Endothelial cell of umbilical vein (primary cell): Measurements from ENCODE around the gene TOX2. TPM values are rescaled to one million over a fixed set of nuclear protein-coding genes. Genes with fewer than 3 reads are reported as not detected.

ENCODE experiments used
- BruUV-seq: library from RNA; stranded (reverse); fragments of 400-500 nt; replicated peaks from 2 replicates; lab custom pipeline; 2021; lab: Mats Ljungman, UMichigan
- CTCF ChIA-PET: fragments of 300-600, 350-600 bp; sonication (Branson Sonifier 250); formaldehyde crosslinking; loops from one replicate; lab custom pipeline; 2021; ENCODE audit warnings: antibody characterized with exemption, inconsistent platforms; lab: Charles Lee
- POLR2A ChIA-PET: fragments of 300-600, 350-600 bp; sonication (Branson Sonifier 250); formaldehyde crosslinking; loops from one replicate; lab custom pipeline; 2021; ENCODE audit warnings: antibody characterized with exemption, inconsistent platforms; lab: Charles Lee
- DNase-seq: peaks from one replicate; pipeline ENCODE4 v3.0.0-alpha.2; 2011; ENCODE audit warnings: low read depth, low spot score
- FAIRE-seq: peaks from 2 replicates; lab custom pipeline; 2011; peaks lifted over from hg19 to GRCh38; lab: Jason Lieb, UNC
- H2AFZ ChIP-seq: 2 replicates; pipeline ENCODE4 v1.6.0; 2012; ENCODE audit warnings: low read depth, low read length, control low read depth, inconsistent platforms
- H3K27ac ChIP-seq: 2 replicates; pipeline ENCODE4 v1.5.1; 2011; ENCODE audit warnings: low read depth, mild to moderate bottlenecking, control low read depth, low read length, moderate library complexity; ENCODE audit not compliant: insufficient read depth
- H3K27me3 ChIP-seq, 2 experiments: 2 replicates each; pipeline versions ENCODE4 v1.6.0 to v1.6.1; 2011; ENCODE audit warnings: low read length in 2 of 2, mixed read lengths in 1 of 2; ENCODE audit not compliant: control insufficient read depth in 2 of 2, insufficient read depth in 2 of 2
- H3K36me3 ChIP-seq, 2 experiments: 2 replicates in 1 of 2; 3 replicates in 1 of 2; pipeline ENCODE4 v1.5.1; 2011; ENCODE audit warnings: low read length in 2 of 2, mild to moderate bottlenecking in 1 of 2, moderate library complexity in 1 of 2; ENCODE audit not compliant: control insufficient read depth in 2 of 2, insufficient read depth in 2 of 2; ENCODE audit errors: extremely low read depth in 1 of 2
- H3K4me1 ChIP-seq: 3 replicates; pipeline ENCODE4 v1.5.1; 2011; ENCODE audit warnings: mild to moderate bottlenecking, low read length; ENCODE audit not compliant: control insufficient read depth, insufficient read depth; ENCODE audit errors: extremely low read depth
- H3K4me2 ChIP-seq: 2 replicates; pipeline ENCODE4 v1.6.1; 2011; ENCODE audit warnings: low read length, control low read depth, mixed read lengths; ENCODE audit not compliant: insufficient read depth
- H3K4me3 ChIP-seq, 3 experiments: fragments of 200-600 bp in 1 of 3; sonication (generic), shearing (Covaris generic) in 1 of 3; replicated peaks in 1 of 3; 2 replicates each; pipeline ENCODE4 v1.5.1; 2011 to 2016; ENCODE audit warnings: control low read depth in 3 of 3, low read length in 3 of 3, mild to moderate bottlenecking in 2 of 3, inconsistent platforms in 1 of 3, low read depth in 1 of 3, moderate library complexity in 1 of 3; ENCODE audit not compliant: insufficient read depth in 1 of 3
- H3K79me2 ChIP-seq: 2 replicates; pipeline ENCODE4 v1.6.0; 2012; ENCODE audit warnings: low read length, inconsistent platforms; ENCODE audit not compliant: control insufficient read depth, insufficient read depth
- H3K9ac ChIP-seq: replicated peaks from 2 replicates; pipeline ENCODE3; 2011; ENCODE audit warnings: low read length, control low read depth; ENCODE audit not compliant: insufficient read depth; ENCODE audit errors: extremely low read depth
- H3K9me1 ChIP-seq: replicated peaks from 3 replicates; pipeline ENCODE4 v1.6.0; 2011; ENCODE audit warnings: mild to moderate bottlenecking, low read length; ENCODE audit not compliant: control insufficient read depth, insufficient read depth; ENCODE audit errors: extremely low read depth
- H3K9me3 ChIP-seq: replicated peaks from 2 replicates; pipeline ENCODE4 v1.5.1; 2012; ENCODE audit warnings: low read length, inconsistent platforms; ENCODE audit not compliant: control insufficient read depth, insufficient read depth
- H4K20me1 ChIP-seq: replicated peaks from 2 replicates; pipeline ENCODE3; 2011; ENCODE audit warnings: mild to moderate bottlenecking, low read length; ENCODE audit not compliant: control insufficient read depth, insufficient read depth; ENCODE audit errors: extremely low read depth
- EZH2 ChIP-seq: IDR thresholded peaks from 2 replicates; pipeline ENCODE4 v1.6.1; 2012; ENCODE audit warnings: borderline replicate concordance, low read depth, mild to moderate bottlenecking, moderate library complexity, low read length, inconsistent platforms; ENCODE audit not compliant: severe bottlenecking
- FOS ChIP-seq: IDR thresholded peaks from 2 replicates; pipeline ENCODE4 v1.6.1; 2011; ENCODE audit warnings: mild to moderate bottlenecking, low read length, moderate library complexity, borderline replicate concordance; ENCODE audit not compliant: insufficient read depth
- GATA2 ChIP-seq: IDR thresholded peaks from 2 replicates; pipeline ENCODE4 v1.7.0; 2011; ENCODE audit warnings: low read depth, mild to moderate bottlenecking, moderate library complexity, mixed read lengths, low read length; ENCODE audit not compliant: insufficient read length, insufficient read depth
- JUN ChIP-seq: IDR thresholded peaks from 2 replicates; pipeline ENCODE4 v1.6.1; 2011; ENCODE audit warnings: borderline replicate concordance, low read depth; ENCODE audit not compliant: insufficient read length, insufficient read depth
- MAX ChIP-seq: IDR thresholded peaks from 2 replicates; pipeline ENCODE4 v1.6.1; 2011; ENCODE audit not compliant: insufficient read depth, insufficient read length
- MYC ChIP-seq: IDR thresholded peaks from one replicate; pipeline ENCODE4 v1.6.1; 2011; ENCODE audit warnings: mild to moderate bottlenecking, low read depth, low read length
- POLR2A ChIP-seq: IDR thresholded peaks from 2 replicates; pipeline ENCODE4 v1.6.1; 2012; ENCODE audit warnings: low read depth, mild to moderate bottlenecking, control low read depth, low read length
- POLR2AphosphoS5 ChIP-seq: IDR thresholded peaks from 2 replicates; pipeline ENCODE4 v1.6.1; 2012; ENCODE audit warnings: low read depth, mild to moderate bottlenecking, control low read depth, low read length, moderate library complexity; ENCODE audit not compliant: insufficient read depth
- dilution Hi-C: fragments of 300-500 bp; cut with MboI; formaldehyde crosslinking; loops from one replicate; pipeline ENCODE4 v1.15.0; 2019; ENCODE audit warnings: low sequenced_read_pairs; ENCODE audit not compliant: extremely low pct_ligation_motif_present
- intact Hi-C: fragments of 100-400 bp; cut with micrococcal nuclease; formaldehyde crosslinking; loops from one replicate; pipeline ENCODE4 v1.10.0; 2022
- polyA plus RNA-seq, 4 experiments: library from polyadenylated mRNA; depleted of rRNA in 3 of 4; stranded (reverse) in 3 of 4; unstranded in 1 of 4; fragments of >200 nt; gene quantifications; 2 replicates each; pipeline versions ENCODE4 v1.2.1 to v1.2.3, GENCODE V29; 2011 to 2012; ENCODE audit warnings: missing spikeins in 1 of 4
- total RNA-seq: library from RNA; stranded (reverse); gene quantifications from 2 replicates; pipeline ENCODE4 v1.2.3, GENCODE V29; 2021
- TF ChIP-seq, protein P1 (sequence below), 2 donors: IDR thresholded peaks; 1 replicate in 1 of 2; 2 replicates in 1 of 2; pipeline ENCODE4 v1.5.1; 2011; ENCODE audit warnings: low read length in 2 of 2, mild to moderate bottlenecking in 2 of 2, moderate library complexity in 2 of 2, control low read depth in 1 of 2, inconsistent platforms in 1 of 2, low read depth in 1 of 2; ENCODE audit not compliant: insufficient read depth in 1 of 2; ENCODE audit errors: extremely low read depth in 1 of 2

TOX2 gene
- total and polyA plus RNA-seq, 2 donors (not counting 3 experiments of a cell fraction or from before 2014, with no cell fraction given) = 7.0 to 18.6 TPM

DNA sequence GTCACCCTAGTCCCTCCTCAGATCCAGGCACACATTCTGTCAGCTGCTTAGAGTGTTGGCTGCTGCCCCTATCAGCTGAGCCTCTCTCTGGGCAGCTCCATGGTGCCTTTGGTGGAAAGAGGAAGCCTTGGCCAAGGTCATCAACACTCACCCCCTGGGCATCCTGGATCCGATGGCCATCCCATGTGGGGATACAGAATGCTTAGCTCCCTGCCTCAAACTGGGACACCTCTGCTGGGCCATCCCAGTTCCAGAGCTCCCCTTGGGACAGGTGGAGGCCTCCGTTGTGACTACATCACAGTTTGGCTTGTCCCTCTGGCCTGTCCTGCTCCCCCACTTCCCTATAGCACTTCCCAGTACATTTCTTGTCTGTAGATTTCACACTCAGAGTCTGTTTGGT, 45.6 kb downstream of the TOX2 start:
- ChIA-PET CTCF (interaction anchor here (0.9 to 2.0 kb wide), 5 partner anchors 18 to 120 kb away, joined by 3 to 10 read pairs (median 4); no protein-coding TSS in a partner anchor), POLR2A (no interaction called here)
- H3K27ac ChIP-seq = no peak overlapping the region
- H3K4me1 ChIP-seq = peaks cover 27% of the 10 kb centered on the region
- H3K79me2 ChIP-seq = no peaks in the 10 kb centered on the region
- no TSS peak for BruUV-seq
- H3K4me2 ChIP-seq = no peak overlapping the region
- no peak overlapping the region for H2AFZ ChIP-seq
- H3K4me3 ChIP-seq = no peak overlapping the region
- dilution Hi-C loops (no loop called here), intact Hi-C loops (no loop called here)
- no peaks in the 10 kb centered on the region for H3K9me3 ChIP-seq
- TF ChIP-seq MAX = no peak
- TF ChIP-seq POLR2AphosphoS5 = no peak
- TF ChIP-seq, protein P1, sequence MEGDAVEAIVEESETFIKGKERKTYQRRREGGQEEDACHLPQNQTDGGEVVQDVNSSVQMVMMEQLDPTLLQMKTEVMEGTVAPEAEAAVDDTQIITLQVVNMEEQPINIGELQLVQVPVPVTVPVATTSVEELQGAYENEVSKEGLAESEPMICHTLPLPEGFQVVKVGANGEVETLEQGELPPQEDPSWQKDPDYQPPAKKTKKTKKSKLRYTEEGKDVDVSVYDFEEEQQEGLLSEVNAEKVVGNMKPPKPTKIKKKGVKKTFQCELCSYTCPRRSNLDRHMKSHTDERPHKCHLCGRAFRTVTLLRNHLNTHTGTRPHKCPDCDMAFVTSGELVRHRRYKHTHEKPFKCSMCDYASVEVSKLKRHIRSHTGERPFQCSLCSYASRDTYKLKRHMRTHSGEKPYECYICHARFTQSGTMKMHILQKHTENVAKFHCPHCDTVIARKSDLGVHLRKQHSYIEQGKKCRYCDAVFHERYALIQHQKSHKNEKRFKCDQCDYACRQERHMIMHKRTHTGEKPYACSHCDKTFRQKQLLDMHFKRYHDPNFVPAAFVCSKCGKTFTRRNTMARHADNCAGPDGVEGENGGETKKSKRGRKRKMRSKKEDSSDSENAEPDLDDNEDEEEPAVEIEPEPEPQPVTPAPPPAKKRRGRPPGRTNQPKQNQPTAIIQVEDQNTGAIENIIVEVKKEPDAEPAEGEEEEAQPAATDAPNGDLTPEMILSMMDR (IDR thresholded peaks at IDR 0.05; ENCODE audit: extremely low read depth in 1 of 2, insufficient read depth in 1 of 2, low read depth in 1 of 2, low read length in 2 of 2) = no peak
- TF ChIP-seq MYC = no peak
- TF ChIP-seq JUN = no peak
- no peaks in the 10 kb centered on the region for H3K27me3 ChIP-seq
- H3K9me1 ChIP-seq = no peaks in the 10 kb centered on the region
- H3K9ac ChIP-seq = no peak overlapping the region
- no peaks in the 10 kb centered on the region for H3K36me3 ChIP-seq
- DNase-seq = no peak
- no peak for FAIRE-seq
- H4K20me1 ChIP-seq = no peaks in the 10 kb centered on the region

- no peak for FAIRE-seq
- H3K4me1 ChIP-seq = peaks cover 20% of the 10 kb centered on the region
- no peak overlapping the region for H3K4me3 ChIP-seq
- intact Hi-C loops (no loop called here), dilution Hi-C loops (no loop called here)
- H3K27me3 ChIP-seq = no peaks in the 10 kb centered on the region
- H3K4me2 ChIP-seq = no peak overlapping the region
- no peak overlapping the region for H2AFZ ChIP-seq
- no peak overlapping the region for H3K9ac ChIP-seq
- ChIA-PET CTCF (no interaction called here), POLR2A (no interaction called here)
- H3K36me3 ChIP-seq = no peaks in the 10 kb centered on the region
- H3K27ac ChIP-seq = no peak overlapping the region
- no peaks in the 10 kb centered on the region for H3K9me3 ChIP-seq
- no peaks in the 10 kb centered on the region for H3K9me1 ChIP-seq
- TF ChIP-seq, protein P1 (IDR thresholded peaks at IDR 0.05; ENCODE audit: extremely low read depth in 1 of 2, insufficient read depth in 1 of 2, low read depth in 1 of 2, low read length in 2 of 2) = no peak
- no peak for TF ChIP-seq GATA2
- no peak for TF ChIP-seq MYC
- TF ChIP-seq JUN = no peak
- no peak for TF ChIP-seq EZH2
- TF ChIP-seq FOS = no peak
- no peak for TF ChIP-seq POLR2A
- TF ChIP-seq POLR2AphosphoS5 = no peak
- no peak for TF ChIP-seq MAX
- no peak for DNase-seq
- no peaks in the 10 kb centered on the region for H4K20me1 ChIP-seq
- no TSS peak for BruUV-seq
- no peaks in the 10 kb centered on the region for H3K79me2 ChIP-seq
These were observed 46.5 kb downstream of the TOX2 start for GRCh38 chr20:43961116-43961515.
